NCI-H526 (cell line): ENCODE results near the gene SUSD4.

Experiments
- DNase-seq, 2 experiments: peaks; one replicate each; lab custom pipeline; 2025; lab: John Stamatoyannopoulos, UW

The SUSD4 gene

GRCh38 chr1:223230161-223230881, 133.7 kb downstream of the SUSD4 start:
- DNase-seq: no peak

- DNase-seq: no peak
These were observed 134.2 kb downstream of the SUSD4 start for GRCh38 chr1:223229756-223230155.

GRCh38 chr1:223228931-223229528, 134.9 kb downstream of the SUSD4 start:
- no peak for DNase-seq

- DNase-seq: no peak
These were observed 135.8 kb downstream of the SUSD4 start for GRCh38 chr1:223228201-223228600.

GRCh38 chr1:223227486-223228196, 136.3 kb downstream of the SUSD4 start:
- no peak for DNase-seq

- no peak for DNase-seq
These were observed 136.9 kb downstream of the SUSD4 start for GRCh38 chr1:223227031-223227430.

- DNase-seq: no peak
These were observed 137.7 kb downstream of the SUSD4 start for GRCh38 chr1:223226271-223226670.

GRCh38 chr1:223225481-223225880, 138.5 kb downstream of the SUSD4 start:
- DNase-seq: no peak

GRCh38 chr1:223225061-223225460, 138.9 kb downstream of the SUSD4 start:
- DNase-seq: no peak

- DNase-seq: no peak
These were observed 139.5 kb downstream of the SUSD4 start for GRCh38 chr1:223224465-223224864.

GRCh38 chr1:223223091-223223995, 140.6 kb downstream of the SUSD4 start:
- no peak for DNase-seq

GRCh38 chr1:223222377-223222776, 141.6 kb downstream of the SUSD4 start:
- DNase-seq: no peak

- no peak for DNase-seq
These were observed 142.3 kb downstream of the SUSD4 start for GRCh38 chr1:223221686-223222085.

GRCh38 chr1:223219846-223220610, 143.9 kb downstream of the SUSD4 start:
- DNase-seq: no peak

- DNase-seq: no peak
These were observed 144.7 kb downstream of the SUSD4 start for GRCh38 chr1:223219318-223219635.

GRCh38 chr1:223217781-223218180, 146.2 kb downstream of the SUSD4 start:
- no peak for DNase-seq

GRCh38 chr1:223216531-223217205, 147.3 kb downstream of the SUSD4 start:
- no peak for DNase-seq

GRCh38 chr1:223216074-223216473, 147.9 kb downstream of the SUSD4 start:
- DNase-seq: no peak

- DNase-seq: no peak
These were observed 148.9 kb downstream of the SUSD4 start for GRCh38 chr1:223215026-223215425.

- no peak for DNase-seq
These were observed 149.6 kb downstream of the SUSD4 start for GRCh38 chr1:223214261-223214807.

GRCh38 chr1:223212441-223212840, 151.5 kb downstream of the SUSD4 start:
- DNase-seq: no peak
